Measurements from ENCODE around the gene OSBPL3.
"Not testable (repeated sequence)": the region's sequence is repeated elsewhere in the genome, so short reads cannot be mapped to it uniquely, and the experiment has no call there.

OSBPL3 gene

DNA sequence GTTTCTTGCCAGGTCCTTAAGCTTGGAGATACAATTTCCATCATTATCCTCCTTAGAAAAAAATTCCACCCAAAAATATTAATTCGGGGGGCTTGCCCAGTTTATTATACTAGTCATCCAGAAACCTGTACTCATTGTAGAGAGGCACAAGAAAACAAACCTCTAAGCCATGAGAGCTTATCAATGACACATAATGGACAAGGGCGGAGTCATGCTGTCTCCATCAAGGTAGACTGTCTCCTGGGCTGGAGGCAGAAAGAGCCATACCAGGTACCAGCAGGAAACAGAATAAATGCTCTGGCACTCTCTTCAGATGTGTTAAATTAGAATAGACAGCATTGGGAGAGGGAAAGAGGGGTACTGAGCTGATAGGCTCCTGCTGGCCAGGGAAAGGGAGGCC, 153.0 kb downstream of the OSBPL3 start:
- DNase-seq (ENCODE audit: low spot score), result no peak

DNA sequence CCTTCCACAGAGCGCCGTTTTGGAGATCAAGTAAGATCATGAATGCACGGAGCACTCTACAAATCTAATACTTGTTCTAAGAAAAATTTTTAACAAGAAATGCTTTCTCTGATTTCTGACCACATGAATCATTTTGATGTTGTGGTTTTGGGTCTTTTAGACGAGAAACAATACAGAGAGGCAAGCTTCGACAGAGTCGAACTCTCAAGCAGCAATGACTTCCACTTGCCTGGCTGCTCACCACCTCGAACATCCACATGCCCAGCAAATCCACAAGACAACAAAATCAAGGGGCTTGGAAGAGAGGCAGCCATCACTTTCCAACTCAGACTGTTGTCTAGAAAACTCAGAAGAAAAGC, 153.3 kb downstream of the OSBPL3 start:
- no peak for DNase-seq (ENCODE audit: low spot score)

DNA sequence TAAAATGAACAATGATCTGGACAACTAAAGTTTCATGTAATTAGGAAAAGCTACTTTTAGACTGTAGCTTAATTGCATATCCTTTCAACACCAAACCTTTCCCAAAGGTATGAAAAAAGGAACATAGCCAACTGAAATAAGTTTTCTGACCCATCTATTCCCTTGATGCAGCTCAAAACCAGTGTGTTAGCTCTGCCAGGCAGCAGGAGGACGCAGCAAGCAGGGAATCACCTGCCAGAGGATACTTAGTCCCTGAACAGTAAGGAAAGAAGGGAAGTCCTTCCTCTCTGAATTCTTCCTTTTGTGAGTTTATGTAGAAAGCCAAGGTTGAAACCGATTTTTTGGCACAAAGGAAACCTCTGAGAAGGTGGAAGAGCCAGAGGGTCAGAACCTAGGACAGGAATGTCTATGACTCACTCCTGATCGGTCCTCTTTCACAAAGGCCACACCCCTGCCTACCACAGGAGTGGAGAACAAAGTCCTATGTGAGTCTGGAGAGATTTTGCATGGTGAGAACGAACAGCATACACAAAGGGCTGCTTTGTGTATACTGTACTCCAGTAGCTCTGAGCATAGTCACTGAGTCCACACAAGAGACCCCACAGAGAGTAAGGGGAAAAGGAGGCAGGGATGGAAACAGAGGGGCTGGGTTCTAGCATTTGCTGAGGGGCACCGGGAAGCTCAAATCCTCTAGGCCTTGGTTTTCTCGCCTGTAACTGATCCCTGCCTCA, 153.9 kb downstream of the OSBPL3 start:
- DNase-seq (ENCODE audit: low spot score), result peak; percentile 17

- DNase-seq (ENCODE audit: low spot score), result no peak
Measured at GRCh38 chr7:24825381-24825794, 154.6 kb downstream of the OSBPL3 start.

DNA sequence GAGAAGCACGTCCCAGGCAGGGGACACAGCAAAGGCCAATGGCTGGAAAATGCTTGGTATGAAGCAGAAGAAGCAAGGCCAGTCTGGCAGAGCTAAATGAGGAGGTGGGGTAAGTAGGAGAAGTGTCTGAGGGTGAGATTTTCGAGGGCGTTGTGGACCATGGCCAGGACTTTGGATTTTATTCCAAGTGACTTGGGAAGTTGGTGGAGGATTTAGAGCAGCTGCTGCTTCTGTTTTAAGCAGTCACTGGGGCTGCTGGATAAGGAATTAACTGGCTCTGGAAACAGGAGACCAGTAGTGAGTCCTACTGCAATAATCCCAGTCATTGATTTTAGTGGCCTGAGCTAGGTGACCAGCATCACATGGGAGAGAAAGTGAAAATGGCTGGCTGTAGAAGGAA, 155.1 kb downstream of the OSBPL3 start:
- no peak for DNase-seq (ENCODE audit: low spot score)

GRCh38 chr7:24824400-24824799, 155.6 kb downstream of the OSBPL3 start:
- DNase-seq (ENCODE audit: low spot score), result no peak

GRCh38 chr7:24821754-24822054, 158.3 kb downstream of the OSBPL3 start:
- DNase-seq (ENCODE audit: low spot score), result no peak

DNA sequence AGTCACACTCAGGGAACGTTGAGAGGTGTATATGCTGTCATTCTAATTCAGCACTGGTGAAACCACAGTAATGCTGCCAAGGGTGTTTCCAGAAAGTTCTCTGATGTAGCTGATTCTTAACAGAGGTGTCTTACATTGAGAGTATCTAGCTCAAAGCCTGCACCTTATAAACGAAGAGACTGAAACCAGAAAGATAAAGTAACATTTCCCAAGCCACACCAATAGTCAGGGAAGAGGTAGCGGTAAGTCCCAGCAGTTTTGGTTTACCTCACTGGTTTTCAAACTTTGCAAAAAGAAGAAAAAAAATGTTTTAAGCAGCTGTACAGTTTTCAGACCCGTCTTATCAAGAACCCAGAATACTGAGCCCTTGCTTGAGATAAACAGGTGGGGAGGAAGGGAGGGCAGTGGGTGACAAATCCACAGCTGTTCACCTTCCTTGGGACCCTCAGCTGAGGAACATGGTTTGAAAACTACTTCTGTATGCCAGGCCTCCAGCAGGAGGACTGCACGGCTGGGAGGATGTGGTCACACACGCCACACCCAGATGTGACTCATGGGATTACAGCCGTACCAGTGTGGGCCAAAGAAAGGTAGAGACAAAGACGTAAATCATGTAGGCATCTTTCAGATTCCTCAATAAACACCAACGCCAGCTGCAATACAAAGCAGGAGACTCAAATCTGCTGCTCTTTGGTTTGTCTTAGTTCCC, 158.8 kb downstream of the OSBPL3 start:
- peak; percentile 69 for DNase-seq (ENCODE audit: low spot score)

GRCh38 chr7:24820730-24821044, 159.3 kb downstream of the OSBPL3 start:
- DNase-seq (ENCODE audit: low spot score), result peak; percentile 49

DNA sequence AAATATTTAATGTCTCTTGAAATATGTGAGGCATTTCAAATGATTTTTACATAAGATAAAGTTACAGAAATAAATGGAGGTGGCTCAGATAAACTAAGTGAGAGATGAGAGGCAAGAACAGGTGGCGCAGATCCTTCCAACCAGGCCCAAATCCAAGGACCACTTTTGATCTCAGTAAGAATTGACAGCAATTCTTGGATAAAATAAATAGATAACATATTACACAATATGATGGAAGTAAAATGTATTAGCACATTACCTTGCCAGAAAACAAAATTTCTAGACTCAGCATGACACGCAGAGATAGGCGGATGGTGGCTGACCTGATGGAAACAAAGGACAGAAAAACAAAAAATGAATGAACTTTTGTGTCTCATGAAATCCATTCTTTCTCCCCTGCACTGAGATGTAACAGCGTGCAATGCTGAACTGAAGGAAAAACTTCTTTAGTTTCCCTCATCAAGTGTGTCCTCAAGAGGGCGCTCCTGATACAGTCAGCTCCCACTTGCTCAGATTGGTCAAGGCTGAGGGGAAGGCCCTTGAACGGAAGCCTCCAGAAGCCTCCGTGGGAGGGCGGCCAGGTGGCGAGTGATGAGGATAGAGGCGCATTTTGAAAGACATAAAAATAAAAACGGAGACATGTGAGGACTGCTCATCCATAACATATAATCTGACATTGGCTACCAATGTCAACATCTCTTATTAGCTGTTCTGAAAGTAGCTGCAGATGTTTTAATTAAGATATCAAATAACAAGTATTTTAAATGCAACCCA, 159.9 kb downstream of the OSBPL3 start:
- DNase-seq (ENCODE audit: low spot score), result peak; percentile 84

DNA sequence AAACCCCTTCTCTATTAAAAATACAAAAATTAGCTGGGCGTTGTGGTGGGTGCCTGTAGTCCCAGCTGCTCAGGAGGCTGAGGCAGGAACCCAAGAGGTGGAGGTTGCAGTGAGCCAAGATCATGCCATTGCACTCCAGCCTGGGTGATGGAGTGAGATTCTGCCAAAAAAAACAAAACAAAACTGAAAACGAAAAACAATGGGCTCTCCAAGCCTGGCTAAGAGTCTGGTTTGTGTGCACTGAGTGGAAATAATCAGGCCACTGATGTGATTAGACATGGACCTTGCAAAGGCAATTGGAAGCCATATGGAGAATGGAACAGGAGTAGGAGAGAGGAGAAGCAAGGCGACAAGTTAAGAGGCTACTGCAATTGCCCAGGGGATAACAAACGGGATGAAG, 162.6 kb downstream of the OSBPL3 start:
- DNase-seq (ENCODE audit: low spot score), result no peak

DNA sequence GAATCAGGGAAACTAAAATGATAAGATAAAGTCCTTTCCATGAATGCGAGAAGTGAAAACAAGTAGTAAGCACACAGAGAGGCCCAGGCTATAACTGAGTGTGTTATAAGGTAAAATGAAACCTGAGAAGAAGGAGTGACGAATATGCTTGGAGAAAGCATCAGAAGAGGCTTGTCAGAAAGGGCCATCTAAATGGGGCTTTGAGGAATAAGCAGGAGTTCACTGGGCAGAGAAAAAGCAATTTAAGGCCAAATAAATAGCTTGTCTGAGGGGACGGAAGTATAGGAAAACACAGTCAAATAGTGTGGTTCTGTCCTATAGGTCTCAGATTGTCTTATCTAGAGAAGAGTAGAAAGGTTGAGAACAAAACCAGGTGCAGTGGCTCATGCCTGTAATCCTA, 163.1 kb downstream of the OSBPL3 start:
- DNase-seq (ENCODE audit: low spot score), result no peak

DNA sequence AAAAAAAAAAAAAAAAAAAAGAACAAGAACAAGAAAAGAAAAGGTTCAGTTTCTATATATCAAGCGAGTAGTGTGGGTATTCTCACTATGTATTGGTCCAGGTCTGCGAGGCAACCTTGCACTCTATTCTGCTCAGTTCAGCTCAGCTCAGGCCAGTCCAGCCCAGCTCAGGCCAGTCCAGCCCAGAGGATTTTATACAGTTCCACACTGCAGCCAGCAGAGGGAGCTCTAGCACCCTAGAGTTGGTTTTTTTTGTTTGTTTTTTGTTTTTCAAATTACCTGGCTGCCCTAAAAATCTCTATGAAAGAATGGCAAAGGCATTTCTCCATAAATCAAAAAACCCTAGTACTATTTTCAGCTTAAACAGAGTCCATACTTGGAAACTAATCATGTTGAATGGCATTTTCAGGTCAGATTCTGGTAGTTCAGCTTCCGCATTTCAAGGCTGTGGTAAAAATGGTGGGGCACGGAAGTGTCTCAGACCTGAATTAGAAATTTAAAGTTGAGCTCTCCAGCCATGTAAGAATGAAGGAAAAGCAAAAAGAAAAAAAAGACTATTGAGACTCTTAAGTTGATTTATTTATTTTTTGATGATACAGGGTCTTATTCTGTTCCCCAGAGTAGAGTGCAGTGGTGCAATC, 167.6 kb downstream of the OSBPL3 start:
- peak; percentile 41 for DNase-seq (ENCODE audit: low spot score)

- DNase-seq (ENCODE audit: low spot score), result no peak
Measured at GRCh38 chr7:24808518-24808917, 171.5 kb downstream of the OSBPL3 start.

DNA sequence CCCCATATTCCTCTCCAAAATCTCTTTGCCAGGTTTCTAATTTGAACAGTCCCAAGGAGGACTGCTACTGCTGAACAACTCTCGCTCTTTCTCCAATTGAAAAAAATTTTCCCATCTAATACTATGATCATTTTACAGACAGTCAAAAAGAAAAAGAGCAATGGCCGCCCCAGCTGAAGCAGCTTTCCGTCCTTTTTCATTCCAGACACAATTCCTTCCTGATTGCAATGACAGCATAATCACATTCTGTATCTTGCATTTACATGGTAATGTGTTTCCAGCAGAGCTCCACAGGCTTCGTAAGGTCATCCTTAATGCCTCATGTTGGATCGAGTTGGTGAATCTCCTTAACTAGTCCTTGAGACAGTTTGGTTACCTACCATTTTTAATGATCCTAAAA, 177.7 kb downstream of the OSBPL3 start:
- no peak for DNase-seq (ENCODE audit: low spot score)

DNA sequence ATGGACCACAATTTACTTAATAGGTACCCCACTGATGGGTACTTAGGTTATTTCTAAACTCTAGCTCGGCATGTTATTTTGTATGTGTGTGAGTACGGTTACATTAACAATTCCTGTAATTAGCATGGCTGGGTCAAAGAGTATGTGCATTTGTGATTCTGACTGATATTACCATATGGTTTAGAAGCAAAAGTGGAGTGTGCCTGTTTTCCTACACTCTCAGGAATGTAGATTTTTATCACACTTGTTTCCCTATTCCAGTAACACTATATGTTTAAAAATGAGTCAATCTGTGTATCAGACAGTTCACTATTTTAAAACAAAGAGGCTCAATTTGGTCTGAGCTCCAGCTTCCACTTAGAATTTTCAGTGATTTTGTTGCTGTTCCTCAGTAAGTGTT, 178.1 kb downstream of the OSBPL3 start:
- no peak for DNase-seq (ENCODE audit: low spot score)

GRCh38 chr7:24800667-24801066, 179.3 kb downstream of the OSBPL3 start:
- DNase-seq (ENCODE audit: low spot score), result no peak

- DNase-seq (ENCODE audit: low spot score), result no peak
Measured at GRCh38 chr7:24800073-24800472, 179.9 kb downstream of the OSBPL3 start.

DNA sequence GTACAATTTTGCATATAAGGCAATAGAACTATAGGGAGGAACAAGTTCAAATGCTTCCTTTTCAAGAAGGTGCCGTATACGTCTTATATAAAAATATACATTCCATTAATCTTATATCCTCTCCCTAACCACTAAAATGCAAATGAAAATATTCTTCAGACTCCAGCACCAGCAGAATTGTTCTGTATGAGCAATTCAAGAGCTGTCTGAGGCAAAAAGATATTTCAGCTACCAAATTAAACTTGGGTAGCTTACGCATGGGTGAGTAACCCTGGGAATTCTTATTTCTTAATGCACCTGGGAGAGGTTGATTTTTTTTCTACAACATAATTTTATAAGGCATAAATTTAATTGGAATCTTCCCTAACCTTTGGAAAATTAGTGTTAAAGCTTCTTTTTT, 180.5 kb downstream of the OSBPL3 start:
- DNase-seq (ENCODE audit: low spot score), result no peak

DNA sequence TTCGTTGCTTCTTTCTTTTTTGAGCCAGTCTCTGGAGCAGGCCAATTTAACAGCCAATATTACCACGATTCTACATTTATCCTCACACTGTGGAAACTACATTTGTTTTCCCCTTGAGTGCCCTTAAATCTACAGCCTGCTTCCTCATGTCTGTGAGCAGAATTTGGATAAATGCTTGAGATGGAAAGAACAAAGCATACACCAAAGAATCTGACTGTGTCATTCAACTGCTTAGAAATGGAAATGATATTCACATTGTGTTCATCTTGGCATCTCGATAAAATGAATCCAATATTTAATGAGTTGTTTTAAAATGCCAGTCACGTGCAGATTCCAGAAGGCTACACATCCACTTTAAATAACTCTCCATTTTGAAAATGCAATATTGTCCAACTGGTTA, 181.7 kb downstream of the OSBPL3 start:
- no peak for DNase-seq (ENCODE audit: low spot score)

DNA sequence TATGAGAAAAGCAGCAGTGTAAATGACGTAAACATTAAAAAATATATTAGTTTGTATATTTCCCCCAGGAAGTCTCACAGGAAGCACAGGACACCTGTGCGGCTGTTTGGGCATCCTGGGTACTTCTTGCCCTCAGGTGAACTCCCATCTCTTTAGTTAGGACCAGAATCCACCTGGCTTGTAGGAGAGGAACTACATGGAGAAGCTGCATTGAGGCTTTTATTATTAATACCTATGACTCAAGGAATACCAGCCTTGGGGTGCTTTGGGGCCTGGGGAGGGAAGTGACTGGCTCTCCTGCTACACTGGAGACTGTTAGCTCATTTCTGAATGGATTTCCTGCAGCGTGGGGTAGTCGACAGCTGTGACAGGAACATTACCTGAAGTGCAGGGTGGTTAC, 182.7 kb downstream of the OSBPL3 start:
- no peak for DNase-seq (ENCODE audit: low spot score)

DNA sequence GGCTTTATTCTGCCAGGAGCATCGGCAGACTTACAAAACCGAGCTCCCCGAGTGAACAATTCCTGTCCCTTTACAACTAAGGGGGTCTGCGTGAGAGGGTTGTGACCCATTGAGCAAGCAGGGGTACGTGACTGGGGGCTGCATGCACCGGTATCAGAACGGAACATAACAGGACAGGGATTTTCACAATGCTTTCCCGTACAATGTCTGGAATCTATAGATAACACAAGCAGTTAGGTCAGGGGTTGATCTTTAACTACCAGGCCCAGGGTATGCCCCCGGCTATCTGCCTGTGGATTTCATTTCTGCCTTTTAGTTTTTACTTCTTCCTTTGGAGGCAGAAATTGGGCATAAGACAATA, 184.6 kb downstream of the OSBPL3 start:
- DNase-seq (ENCODE audit: low spot score), result no peak

DNA sequence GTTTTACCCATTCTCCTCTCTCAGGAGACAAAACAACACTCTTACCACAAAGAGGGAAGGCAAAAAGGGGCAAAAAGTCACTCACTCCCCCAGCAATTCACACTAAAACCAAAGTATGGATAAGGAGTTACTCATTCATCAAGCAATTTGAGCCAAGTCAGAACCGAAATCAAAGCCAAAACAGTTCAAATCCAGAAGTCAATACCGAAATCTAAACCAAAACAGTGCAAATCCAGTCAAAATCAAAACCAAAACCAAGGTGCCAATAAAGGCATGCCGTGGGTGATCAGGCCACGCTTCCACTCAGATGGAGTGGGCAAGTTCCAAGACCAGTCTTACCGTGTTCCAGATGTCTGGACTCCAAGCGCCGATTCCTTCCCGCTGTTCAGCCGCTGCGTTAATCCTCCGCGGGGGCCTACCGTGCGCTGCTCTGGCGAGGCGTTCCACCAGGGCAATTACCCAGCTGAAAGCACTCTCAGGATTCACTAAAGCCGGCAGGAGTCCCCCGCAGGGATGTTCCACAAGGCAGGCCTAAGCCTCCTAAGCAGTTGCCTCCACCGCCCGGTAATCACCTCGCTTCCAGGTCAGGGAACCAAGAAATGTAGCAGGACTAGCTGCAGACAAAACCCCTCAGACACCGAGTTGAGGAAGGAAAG, 185.1 kb downstream of the OSBPL3 start:
- DNase-seq (ENCODE audit: low spot score), result not testable (repeated sequence)
